Body of pancreas (tissue), 4 donors: Measurements from ENCODE around the gene DCD.

Experiments
- POLR2A ChIP-seq, 3 donors: fragments of 450-650 bp; IDR thresholded peaks; one replicate each; pipeline ENCODE4 v1.6.1; 2016; ENCODE audit warnings: antibody characterized with exemption in 3 of 3, mild to moderate bottlenecking in 2 of 3
- TF ChIP-seq, protein P1 (sequence below), 7 experiments: fragments of 450-650 bp in 4 of 7; fragments of 200-600 bp in 3 of 7; sonication (generic) in 3 of 7; IDR thresholded peaks; one replicate each; pipeline ENCODE4 v1.5.1; 2016 to 2019; ENCODE audit warnings: antibody characterized with exemption in 7 of 7

DNA sequence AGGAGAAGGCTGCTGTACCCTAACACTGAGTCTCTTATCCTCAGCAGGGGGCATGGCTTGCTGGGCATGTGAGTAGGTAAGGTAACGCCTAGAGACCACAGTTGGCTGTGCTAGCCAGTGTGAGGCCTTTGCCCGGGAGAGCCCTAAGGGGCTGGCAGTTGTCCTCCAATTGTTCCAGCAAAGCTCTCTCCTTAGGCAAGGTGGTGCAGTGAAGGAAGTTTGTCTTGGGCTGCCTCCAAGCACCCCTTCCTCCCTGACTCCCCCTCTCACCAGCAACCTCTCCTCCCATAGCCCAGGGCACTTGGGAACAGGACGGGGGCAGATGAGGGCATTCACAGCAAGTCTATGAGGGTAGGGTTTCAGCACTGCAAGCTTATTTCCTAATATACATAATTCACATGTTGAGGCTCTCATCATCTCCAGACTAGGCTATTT is 36.4 kb downstream of the DCD start:
- TF ChIP-seq, protein P1, sequence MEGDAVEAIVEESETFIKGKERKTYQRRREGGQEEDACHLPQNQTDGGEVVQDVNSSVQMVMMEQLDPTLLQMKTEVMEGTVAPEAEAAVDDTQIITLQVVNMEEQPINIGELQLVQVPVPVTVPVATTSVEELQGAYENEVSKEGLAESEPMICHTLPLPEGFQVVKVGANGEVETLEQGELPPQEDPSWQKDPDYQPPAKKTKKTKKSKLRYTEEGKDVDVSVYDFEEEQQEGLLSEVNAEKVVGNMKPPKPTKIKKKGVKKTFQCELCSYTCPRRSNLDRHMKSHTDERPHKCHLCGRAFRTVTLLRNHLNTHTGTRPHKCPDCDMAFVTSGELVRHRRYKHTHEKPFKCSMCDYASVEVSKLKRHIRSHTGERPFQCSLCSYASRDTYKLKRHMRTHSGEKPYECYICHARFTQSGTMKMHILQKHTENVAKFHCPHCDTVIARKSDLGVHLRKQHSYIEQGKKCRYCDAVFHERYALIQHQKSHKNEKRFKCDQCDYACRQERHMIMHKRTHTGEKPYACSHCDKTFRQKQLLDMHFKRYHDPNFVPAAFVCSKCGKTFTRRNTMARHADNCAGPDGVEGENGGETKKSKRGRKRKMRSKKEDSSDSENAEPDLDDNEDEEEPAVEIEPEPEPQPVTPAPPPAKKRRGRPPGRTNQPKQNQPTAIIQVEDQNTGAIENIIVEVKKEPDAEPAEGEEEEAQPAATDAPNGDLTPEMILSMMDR (IDR thresholded peaks at IDR 0.05), result no peak
- TF ChIP-seq POLR2A (IDR thresholded peaks at IDR 0.05), result no peak
